ENCODE results near the gene CCDC78.

GRCh38 chr16:760545-761343 lies 34.5 kb upstream of the CCDC78 start, which contains the start of gene MSLN:
- TF ChIP-seq EZH2 (IDR thresholded peaks at IDR 0.05; ENCODE audit: borderline replicate concordance, insufficient read depth, low read length, poor library complexity, severe bottlenecking) (no peak), CTCF (IDR thresholded peaks at IDR 0.05; ENCODE audit: poor library complexity, severe bottlenecking) (no peak), RAD21 (conservative IDR thresholded peaks at IDR 0.05) (no peak), POLR2AphosphoS5 (IDR thresholded peaks at IDR 0.05) (no peak), MXI1 (conservative IDR thresholded peaks at IDR 0.05; ENCODE audit: poor library complexity, severe bottlenecking) (no peak), TAF1 (IDR thresholded peaks at IDR 0.05; ENCODE audit: low read depth) (no peak), EP300 (conservative IDR thresholded peaks at IDR 0.05; ENCODE audit: poor library complexity, severe bottlenecking) (no peak), REST (IDR thresholded peaks at IDR 0.05; ENCODE audit: borderline replicate concordance) (no peak), SMC3 (conservative IDR thresholded peaks at IDR 0.05; ENCODE audit: poor library complexity) (no peak)

Data from neural cell (in vitro differentiated cells).